Iris pigment epithelial cell (primary cell): Measurements from ENCODE around the gene SLC25A19.

Experiments used
- DNase-seq: peaks from one replicate; pipeline ENCODE4 v3.0.0-alpha.2; 2011; ENCODE audit warnings: low read depth

Gene SLC25A19

GRCh38 chr17:75241502-75241901, 47.7 kb downstream of the SLC25A19 start:
- no peak for DNase-seq

DNA sequence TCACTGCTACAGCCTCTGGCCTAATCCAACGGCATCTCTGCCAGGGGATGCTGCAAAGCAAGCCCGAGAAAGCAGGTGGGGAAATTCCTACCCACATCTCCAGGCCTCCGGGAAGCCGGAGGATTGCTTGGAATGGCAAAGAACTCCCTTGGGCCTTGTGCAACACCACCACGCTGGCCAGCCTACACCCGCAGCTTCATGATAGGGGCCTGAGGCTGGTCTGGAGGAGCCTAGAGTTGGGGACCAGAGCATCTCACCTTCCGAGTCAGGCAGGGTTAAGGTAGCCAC, 48.1 kb downstream of the SLC25A19 start:
- DNase-seq = no peak

DNA sequence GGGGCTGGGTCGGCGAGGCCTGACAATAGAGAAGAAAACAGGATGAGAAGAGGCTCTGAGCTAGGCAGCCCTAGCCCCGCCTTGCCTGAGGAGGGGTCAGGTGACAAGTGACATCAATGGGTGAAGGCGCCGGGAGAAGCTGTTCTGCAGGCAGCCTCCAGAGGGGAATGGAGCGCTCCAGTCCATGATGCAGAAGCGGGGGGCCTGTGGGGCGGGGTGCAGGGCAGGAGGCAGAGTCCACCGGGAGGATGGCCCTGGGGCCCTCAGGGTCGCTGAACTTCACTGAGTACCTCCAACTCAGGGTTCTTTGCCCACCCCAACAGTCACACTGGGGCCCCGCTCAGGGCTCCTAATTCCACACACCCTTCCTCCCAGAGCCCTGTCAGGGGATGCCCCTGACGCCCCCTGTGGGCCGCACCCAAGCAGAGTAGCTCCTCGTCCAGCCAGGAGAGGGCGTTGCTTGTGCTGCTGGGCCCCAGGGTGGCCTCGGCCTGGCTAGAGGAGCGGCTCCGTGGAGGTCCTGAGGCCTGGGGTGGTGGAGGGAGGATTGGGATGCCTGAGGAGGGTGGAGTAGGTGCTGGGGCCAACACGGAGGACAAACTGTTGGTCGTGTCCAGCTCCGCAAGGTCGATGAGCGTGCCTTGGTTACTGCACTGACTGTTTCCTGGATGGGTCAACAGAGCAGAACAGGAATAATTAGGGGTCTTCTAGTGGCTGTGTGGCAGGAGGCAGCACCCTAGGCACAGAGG, 48.7 kb downstream of the SLC25A19 start:
- DNase-seq = peak; percentile 41

- DNase-seq = no peak
Observed at GRCh38 chr17:75239778-75240393, 49.3 kb downstream of the SLC25A19 start.

- DNase-seq = no peak
Observed at GRCh38 chr17:75239214-75239613, 50.0 kb downstream of the SLC25A19 start.

DNA sequence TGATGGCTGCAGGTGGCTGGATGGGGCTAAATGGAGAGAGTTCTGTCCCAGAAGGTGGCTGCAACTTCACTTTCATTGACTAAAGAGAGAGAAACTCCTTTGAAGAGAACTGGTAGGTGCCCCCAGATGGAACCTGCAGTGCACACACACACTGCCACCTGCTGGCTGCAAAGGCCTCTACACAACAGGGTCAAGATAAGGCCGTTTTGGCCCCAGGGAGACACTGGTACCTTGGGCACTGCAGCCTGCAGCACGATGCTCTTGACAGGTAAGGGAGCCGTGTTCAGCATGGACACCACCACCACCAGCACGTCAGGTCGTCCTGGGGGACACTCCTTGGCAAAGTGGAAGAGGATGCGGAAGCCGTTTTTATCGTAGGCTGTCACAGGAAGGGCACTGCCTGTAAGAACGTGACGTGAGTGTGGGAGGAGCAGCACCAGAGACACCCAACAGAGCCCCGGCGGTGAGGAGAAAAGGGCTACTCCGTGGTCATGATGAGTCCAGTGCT, 50.5 kb downstream of the SLC25A19 start:
- DNase-seq = peak; percentile 75

GRCh38 chr17:75238020-75238580, 51.1 kb downstream of the SLC25A19 start:
- DNase-seq = no peak

DNA sequence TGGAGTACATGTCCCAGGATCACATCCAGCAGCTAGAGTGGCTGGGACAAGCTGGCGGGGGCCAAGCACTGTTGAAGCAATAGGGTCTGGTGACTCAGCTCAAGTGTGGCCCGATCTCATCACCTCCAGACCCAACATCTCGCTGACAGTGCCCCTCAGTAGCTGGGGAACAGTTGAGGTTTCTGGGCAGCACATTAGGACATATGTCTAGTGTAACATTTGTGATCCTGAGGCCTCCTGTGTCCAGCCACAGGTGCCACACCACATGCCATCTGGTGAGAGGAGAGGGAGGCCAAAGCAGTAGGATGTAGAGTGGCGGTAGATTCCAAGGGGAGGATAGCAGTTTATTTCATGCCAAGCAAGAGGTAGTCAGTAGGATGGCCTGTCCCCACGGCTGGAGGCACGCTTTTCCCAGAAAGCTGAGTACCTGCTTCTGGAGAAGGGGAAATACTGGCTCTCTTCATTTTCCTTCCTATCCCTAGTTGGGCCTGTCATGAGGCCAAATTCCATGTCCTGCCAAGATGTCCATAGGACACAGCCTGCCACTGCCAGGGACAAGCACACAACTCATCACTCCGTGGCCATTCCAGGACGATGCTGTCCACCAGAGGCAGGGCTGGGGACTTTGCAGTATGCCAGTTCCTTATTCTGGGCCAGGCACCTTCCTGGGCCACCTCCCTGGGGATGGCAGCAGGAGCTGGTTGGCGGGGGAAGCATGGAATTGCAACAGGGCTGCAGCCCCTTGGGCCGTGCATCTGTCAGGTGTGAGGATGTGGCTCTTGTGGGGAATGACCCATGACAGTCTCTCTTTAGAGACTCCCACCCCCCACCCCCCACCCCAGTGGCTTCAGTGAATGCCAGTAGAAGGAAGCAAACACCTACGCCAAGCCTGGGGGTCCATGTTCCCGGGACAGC, 51.9 kb downstream of the SLC25A19 start:
- no peak for DNase-seq

- DNase-seq = no peak
Observed at GRCh38 chr17:75232786-75233185, 56.4 kb downstream of the SLC25A19 start.

DNA sequence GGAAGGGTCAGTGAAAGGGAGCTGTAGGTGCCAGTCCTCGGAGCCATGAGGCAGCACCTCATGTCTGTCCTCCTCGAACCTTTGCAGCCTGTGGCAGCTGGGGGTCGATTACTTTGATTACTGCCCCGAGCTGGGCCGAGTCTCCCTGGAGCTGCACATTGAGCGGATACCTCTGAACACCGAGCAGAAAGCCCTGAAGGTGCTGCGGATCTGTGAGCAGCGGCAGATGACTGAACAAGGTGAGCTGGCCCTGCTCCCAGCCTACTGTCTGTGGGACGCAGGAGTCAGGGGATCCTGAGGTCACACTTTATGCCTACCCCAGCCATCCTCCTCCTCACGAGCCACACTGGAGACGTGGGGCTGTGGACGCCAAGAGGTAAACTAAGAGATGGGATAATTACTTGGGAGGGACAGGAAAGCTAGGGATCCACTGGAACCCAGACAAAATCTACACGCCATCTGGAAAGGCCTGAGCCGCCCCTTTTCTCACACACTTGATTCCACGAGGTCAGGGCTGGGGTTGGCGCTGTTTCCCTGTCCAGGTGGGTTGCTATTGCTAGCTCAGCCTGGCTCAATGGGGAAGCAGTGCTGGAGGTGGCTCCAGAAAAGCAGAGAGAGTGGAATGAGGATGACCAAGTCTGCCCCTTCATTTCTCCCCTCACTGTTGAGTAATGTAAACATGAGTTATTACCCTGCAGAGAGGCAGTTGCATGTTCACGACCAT, 57.3 kb downstream of the SLC25A19 start:
- DNase-seq = no peak

GRCh38 chr17:75231071-75231470, 58.2 kb downstream of the SLC25A19 start:
- no peak for DNase-seq

GRCh38 chr17:75228847-75229246, 60.4 kb downstream of the SLC25A19 start:
- DNase-seq = no peak

DNA sequence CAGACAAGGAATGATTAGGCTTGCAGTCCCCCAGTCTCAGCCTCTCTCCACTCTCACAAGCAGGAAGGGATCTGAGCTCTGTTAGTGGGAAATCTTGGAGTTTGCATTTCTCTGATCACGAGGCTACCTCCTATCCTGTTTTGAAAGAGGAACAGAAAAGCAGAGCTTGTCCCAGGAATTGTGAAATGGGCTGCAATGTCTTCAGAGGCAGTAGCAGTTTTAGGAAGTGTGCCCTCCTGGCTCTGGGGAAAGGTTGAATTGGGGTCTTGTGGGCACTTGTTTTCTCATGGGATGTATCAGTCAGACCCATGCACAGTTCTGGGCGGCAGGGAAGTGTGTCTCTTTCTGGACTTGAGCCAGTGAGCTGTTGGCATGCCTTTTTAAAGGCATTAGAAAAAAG, 60.9 kb downstream of the SLC25A19 start:
- no peak for DNase-seq

GRCh38 chr17:75227729-75228128, 61.5 kb downstream of the SLC25A19 start:
- DNase-seq = no peak

- DNase-seq = no peak
Observed at GRCh38 chr17:75225016-75225415, 64.2 kb downstream of the SLC25A19 start.
